Upper lobe of right lung (tissue), 1 donor: ENCODE results near the gene SMAD2. TPM values are rescaled to one million over a fixed set of nuclear protein-coding genes. Genes with fewer than 3 reads are reported as not detected.

Source experiments
- ATAC-seq: fragments of 200-7000 bp; cut with Tn5 transposase; one replicate; pipeline ENCODE4 v1.9.1; 2020; ENCODE audit warnings: mild to moderate bottlenecking, moderate library complexity
- DNase-seq: peaks from one replicate; pipeline ENCODE4 v3.0.0-alpha.2; 2020
- H3K27ac ChIP-seq: fragments of 200-600 bp; one replicate; pipeline ENCODE4 v1.8.0; 2022
- H3K27me3 ChIP-seq: fragments of 200-600 bp; one replicate; pipeline ENCODE4 v1.8.0; 2022; ENCODE audit warnings: mild to moderate bottlenecking
- H3K36me3 ChIP-seq: fragments of 200-600 bp; one replicate; pipeline ENCODE4 v1.8.0; 2022
- H3K4me1 ChIP-seq: fragments of 200-600 bp; one replicate; pipeline ENCODE4 v1.8.0; 2022
- H3K4me3 ChIP-seq: fragments of 200-600 bp; one replicate; pipeline ENCODE4 v1.8.0; 2022; ENCODE audit warnings: mild to moderate bottlenecking
- H3K9me3 ChIP-seq: fragments of 200-600 bp; one replicate; pipeline ENCODE4 v1.8.0; 2022
- CTCF ChIP-seq: fragments of 200-600 bp; IDR thresholded peaks from one replicate; pipeline ENCODE4 v1.8.0; 2022; ENCODE audit warnings: antibody characterized with exemption
- intact Hi-C: fragments of 100-400 bp; cut with DNase I; formaldehyde crosslinking; loops from one replicate; pipeline ENCODE4 v1.11.0; 2022
- total RNA-seq: library from RNA; stranded (reverse); fragmentation: NEBNext Ultra II Directional; extraction: Animal tissue kit (Norgen Biotek cat#: 25700); gene quantifications from one replicate; pipeline ENCODE4 v1.2.1, GENCODE V29; 2021
- donor health status: DM: no; HTN: yes; CAD: no; lungs with severe emphysema.

Gene SMAD2
- total RNA-seq, 1 donor from 2014 or later: 160 TPM

DNA sequence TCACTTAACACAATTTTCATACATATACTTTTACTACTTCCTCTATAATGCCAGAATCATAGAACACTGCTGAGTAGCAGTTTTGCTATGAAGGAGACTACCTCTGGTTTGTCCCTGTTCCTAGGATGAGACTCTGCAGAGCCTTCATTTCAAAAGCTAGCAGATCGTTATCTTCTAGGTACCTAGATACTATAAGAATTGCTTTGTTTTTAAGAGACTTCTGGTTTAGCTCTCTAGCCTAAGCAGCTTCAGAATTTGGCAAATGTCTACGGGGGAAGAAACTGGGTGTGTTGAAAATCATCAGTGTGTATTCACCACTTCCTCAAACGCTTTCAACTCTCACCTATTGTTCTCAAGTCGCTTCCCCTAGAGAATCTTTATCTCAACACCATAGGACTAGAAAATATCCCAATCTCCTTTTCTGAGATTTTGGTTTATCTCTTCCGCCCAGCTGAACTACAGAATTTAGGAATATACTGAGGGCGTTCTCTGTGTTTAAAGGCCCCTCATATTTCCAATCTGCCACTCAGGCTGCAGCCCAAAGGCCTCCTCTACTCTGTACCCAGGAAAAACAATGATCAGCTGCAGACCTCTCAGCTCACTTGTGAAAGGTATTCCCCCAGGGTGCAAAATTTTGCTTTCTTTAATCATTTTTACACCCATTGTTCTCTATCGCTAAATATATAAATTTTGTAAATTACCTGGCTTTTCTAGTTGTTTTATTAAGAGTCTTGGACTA lies 28.7 kb downstream of the SMAD2 start:
- Histone ChIP-seq H3K27me3 (no peaks in the 10 kb centered on the region), H3K9me3 (no peaks in the 10 kb centered on the region), H3K27ac (peak overlapping the region; percentile 38), H3K4me3 (no peak overlapping the region), H3K36me3 (no peaks in the 10 kb centered on the region), H3K4me1 (peaks cover 26% of the 10 kb centered on the region)
- intact Hi-C loops: no loop called here
- no peak for TF ChIP-seq CTCF
- DNase-seq (no peak), ATAC-seq (peak; percentile 85)

GRCh38 chr18:47899107-47899840 lies 31.2 kb downstream of the SMAD2 start:
- H3K27ac ChIP-seq: no peak overlapping the region
- TF ChIP-seq CTCF: no peak
- no peaks in the 10 kb centered on the region for H3K27me3 ChIP-seq
- H3K9me3 ChIP-seq: no peaks in the 10 kb centered on the region
- H3K4me1 ChIP-seq: peaks cover 26% of the 10 kb centered on the region
- DNase-seq (no peak), ATAC-seq (no peak)
- no peak overlapping the region for H3K4me3 ChIP-seq
- intact Hi-C loops: no loop called here
- no peaks in the 10 kb centered on the region for H3K36me3 ChIP-seq

GRCh38 chr18:47898696-47899095 lies 31.8 kb downstream of the SMAD2 start:
- H3K27me3 ChIP-seq: no peaks in the 10 kb centered on the region
- no peak overlapping the region for H3K27ac ChIP-seq
- peaks cover 26% of the 10 kb centered on the region for H3K4me1 ChIP-seq
- no peak overlapping the region for H3K4me3 ChIP-seq
- ATAC-seq: no peak
- TF ChIP-seq CTCF: no peak
- H3K36me3 ChIP-seq: no peaks in the 10 kb centered on the region
- DNase-seq: no peak
- no peaks in the 10 kb centered on the region for H3K9me3 ChIP-seq
- intact Hi-C loops: no loop called here

- ATAC-seq (no peak), DNase-seq (no peak)
- no peaks in the 10 kb centered on the region for H3K9me3 ChIP-seq
- H3K4me1 ChIP-seq: peaks cover 26% of the 10 kb centered on the region
- no peaks in the 10 kb centered on the region for H3K27me3 ChIP-seq
- H3K36me3 ChIP-seq: no peaks in the 10 kb centered on the region
- TF ChIP-seq CTCF: no peak
- no peak overlapping the region for H3K4me3 ChIP-seq
- no peak overlapping the region for H3K27ac ChIP-seq
- intact Hi-C loops: no loop called here
Observed at GRCh38 chr18:47898055-47898454, 32.4 kb downstream of the SMAD2 start.

- TF ChIP-seq CTCF: no peak
- Histone ChIP-seq H3K27me3 (no peaks in the 10 kb centered on the region), H3K9me3 (no peaks in the 10 kb centered on the region), H3K4me1 (peaks cover 10% of the 10 kb centered on the region), H3K4me3 (no peak overlapping the region), H3K36me3 (peaks cover 6% of the 10 kb centered on the region), H3K27ac (no peak overlapping the region)
- DNase-seq (no peak), ATAC-seq (no peak)
- intact Hi-C loops: no loop called here
Observed at GRCh38 chr18:47895565-47896250, 34.8 kb downstream of the SMAD2 start.
